Smooth muscle cell of the pulmonary artery (primary cell): ENCODE measurements around the gene CT45A7. TPM values are rescaled to one million over a fixed set of nuclear protein-coding genes. Genes with fewer than 3 reads are reported as not detected.

Source experiments
- total RNA-seq: library from RNA; depleted of rRNA; stranded (reverse); fragments of >200 nt; gene quantifications from 2 replicates; pipeline ENCODE4 v1.2.3, GENCODE V29; 2014

The CT45A7 gene, protein sequence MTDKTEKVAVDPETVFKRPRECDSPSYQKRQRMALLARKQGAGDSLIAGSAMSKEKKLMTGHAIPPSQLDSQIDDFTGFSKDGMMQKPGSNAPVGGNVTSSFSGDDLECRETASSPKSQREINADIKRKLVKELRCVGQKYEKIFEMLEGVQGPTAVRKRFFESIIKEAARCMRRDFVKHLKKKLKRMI
- not detected in 2 replicates for total RNA-seq

DNA sequence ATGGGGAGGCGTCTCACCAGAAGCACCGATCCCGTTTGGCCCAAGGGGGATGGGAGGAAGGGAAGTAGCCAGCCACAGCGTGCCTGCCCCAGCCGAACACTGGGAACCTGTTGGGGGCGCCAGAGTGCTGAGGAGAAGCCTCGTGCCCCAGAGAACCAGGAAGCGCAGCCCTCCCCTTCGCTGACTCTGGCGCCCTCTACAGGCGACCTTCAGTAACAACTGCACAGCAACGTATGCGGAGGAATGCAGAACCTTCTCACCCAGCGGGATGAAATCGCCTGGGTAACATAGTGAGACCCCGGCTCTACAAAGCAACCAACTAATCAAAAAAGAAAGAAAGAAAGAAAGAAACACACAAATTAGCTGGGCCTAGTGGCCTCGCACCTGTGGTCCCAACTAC is at the start of gene CT45A7:
TSS of gene CT45A7 (minus strand) at position 101 of the 400 bp plus-strand sequence. CDS start 3,747 bp downstream, outside the sequence.

DNA sequence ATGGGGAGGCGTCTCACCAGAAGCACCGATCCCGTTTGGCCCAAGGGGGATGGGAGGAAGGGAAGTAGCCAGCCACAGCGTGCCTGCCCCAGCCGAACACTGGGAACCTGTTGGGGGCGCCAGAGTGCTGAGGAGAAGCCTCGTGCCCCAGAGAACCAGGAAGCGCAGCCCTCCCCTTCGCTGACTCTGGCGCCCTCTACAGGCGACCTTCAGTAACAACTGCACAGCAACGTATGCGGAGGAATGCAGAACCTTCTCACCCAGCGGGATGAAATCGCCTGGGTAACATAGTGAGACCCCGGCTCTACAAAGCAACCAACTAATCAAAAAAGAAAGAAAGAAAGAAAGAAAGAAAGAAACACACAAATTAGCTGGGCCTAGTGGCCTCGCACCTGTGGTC is 34.6 kb upstream of the CT45A7 start, which contains the start of gene CT45A9:
TSS of gene CT45A9 (minus strand) at position 101 of the 400 bp plus-strand sequence. CDS start 3,751 bp downstream, outside the sequence.

DNA sequence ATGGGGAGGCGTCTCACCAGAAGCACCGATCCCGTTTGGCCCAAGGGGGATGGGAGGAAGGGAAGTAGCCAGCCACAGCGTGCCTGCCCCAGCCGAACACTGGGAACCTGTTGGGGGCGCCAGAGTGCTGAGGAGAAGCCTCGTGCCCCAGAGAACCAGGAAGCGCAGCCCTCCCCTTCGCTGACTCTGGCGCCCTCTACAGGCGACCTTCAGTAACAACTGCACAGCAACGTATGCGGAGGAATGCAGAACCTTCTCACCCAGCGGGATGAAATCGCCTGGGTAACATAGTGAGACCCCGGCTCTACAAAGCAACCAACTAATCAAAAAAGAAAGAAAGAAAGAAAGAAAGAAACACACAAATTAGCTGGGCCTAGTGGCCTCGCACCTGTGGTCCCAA is 17.4 kb upstream of the CT45A7 start, which contains the start of gene CT45A8:
TSS of gene CT45A8 (minus strand) at position 101 of the 400 bp plus-strand sequence. CDS start 3,755 bp downstream, outside the sequence.

DNA sequence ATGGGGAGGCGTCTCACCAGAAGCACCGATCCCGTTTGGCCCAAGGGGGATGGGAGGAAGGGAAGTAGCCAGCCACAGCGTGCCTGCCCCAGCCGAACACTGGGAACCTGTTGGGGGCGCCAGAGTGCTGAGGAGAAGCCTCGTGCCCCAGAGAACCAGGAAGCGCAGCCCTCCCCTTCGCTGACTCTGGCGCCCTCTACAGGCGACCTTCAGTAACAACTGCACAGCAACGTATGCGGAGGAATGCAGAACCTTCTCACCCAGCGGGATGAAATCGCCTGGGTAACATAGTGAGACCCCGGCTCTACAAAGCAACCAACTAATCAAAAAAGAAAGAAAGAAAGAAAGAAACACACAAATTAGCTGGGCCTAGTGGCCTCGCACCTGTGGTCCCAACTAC is 17.2 kb downstream of the CT45A7 start, which contains the start of gene CT45A2:
TSS of gene CT45A2 (minus strand) at position 101 of the 400 bp plus-strand sequence. CDS start 3,747 bp downstream, outside the sequence.

DNA sequence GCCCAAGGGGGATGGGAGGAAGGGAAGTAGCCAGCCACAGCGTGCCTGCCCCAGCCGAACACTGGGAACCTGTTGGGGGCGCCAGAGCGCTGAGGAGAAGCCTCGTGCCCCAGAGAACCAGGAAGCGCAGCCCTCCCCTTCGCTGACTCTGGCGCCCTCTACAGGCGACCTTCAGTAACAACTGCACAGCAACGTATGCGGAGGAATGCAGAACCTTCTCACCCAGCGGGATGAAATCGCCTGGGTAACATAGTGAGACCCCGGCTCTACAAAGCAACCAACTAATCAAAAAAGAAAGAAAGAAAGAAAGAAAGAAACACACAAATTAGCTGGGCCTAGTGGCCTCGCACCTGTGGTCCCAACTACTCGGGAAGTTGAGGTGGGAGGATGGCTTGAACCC is 34.4 kb downstream of the CT45A7 start, which contains the start of gene CT45A6:
TSS of gene CT45A6 (minus strand) at position 101 of the 400 bp plus-strand sequence. CDS start 3,794 bp downstream, outside the sequence.

DNA sequence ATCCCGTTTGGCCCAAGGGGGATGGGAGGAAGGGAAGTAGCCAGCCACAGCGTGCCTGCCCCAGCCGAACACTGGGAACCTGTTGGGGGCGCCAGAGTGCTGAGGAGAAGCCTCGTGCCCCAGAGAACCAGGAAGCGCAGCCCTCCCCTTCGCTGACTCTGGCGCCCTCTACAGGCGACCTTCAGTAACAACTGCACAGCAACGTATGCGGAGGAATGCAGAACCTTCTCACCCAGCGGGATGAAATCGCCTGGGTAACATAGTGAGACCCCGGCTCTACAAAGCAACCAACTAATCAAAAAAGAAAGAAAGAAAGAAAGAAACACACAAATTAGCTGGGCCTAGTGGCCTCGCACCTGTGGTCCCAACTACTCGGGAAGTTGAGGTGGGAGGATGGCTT is 51.7 kb downstream of the CT45A7 start, which contains the start of gene CT45A5:
TSS of gene CT45A5 (minus strand) at position 101 of the 400 bp plus-strand sequence. CDS start 3,774 bp downstream, outside the sequence.

Other genes with a start within 250 kb of the CT45A7 start
- not detected in 2 replicates for gene CT45A1, start 123.6 kb downstream of the CT45A7 start, total RNA-seq
- not detected in 2 replicates for gene CT45A3, start 69.1 kb downstream of the CT45A7 start, total RNA-seq
- not detected in 2 replicates for gene CT45A5, start 51.8 kb downstream of the CT45A7 start, total RNA-seq
- not detected in 2 replicates for gene CT45A6, start 34.5 kb downstream of the CT45A7 start, total RNA-seq
- not detected in 2 replicates for gene CT45A2, start 17.3 kb downstream of the CT45A7 start, total RNA-seq
- not detected in 2 replicates for gene CT45A8, start 17.3 kb upstream of the CT45A7 start, total RNA-seq
- not detected in 2 replicates for gene CT45A9, start 34.5 kb upstream of the CT45A7 start, total RNA-seq
- gene CT45A10, start 56.2 kb upstream of the CT45A7 start, total RNA-seq: not detected in 2 replicates
- not detected in 2 replicates for gene SAGE1, start 56.4 kb upstream of the CT45A7 start, total RNA-seq
- 14.6 and 19.9 TPM in 2 replicates for gene MMGT1, start 136.7 kb upstream of the CT45A7 start, total RNA-seq
- 22.8 and 26.6 TPM in 2 replicates for gene SLC9A6, start 148.2 kb upstream of the CT45A7 start, total RNA-seq